ENCODE data around the gene CYBC1.

Gene CYBC1

DNA sequence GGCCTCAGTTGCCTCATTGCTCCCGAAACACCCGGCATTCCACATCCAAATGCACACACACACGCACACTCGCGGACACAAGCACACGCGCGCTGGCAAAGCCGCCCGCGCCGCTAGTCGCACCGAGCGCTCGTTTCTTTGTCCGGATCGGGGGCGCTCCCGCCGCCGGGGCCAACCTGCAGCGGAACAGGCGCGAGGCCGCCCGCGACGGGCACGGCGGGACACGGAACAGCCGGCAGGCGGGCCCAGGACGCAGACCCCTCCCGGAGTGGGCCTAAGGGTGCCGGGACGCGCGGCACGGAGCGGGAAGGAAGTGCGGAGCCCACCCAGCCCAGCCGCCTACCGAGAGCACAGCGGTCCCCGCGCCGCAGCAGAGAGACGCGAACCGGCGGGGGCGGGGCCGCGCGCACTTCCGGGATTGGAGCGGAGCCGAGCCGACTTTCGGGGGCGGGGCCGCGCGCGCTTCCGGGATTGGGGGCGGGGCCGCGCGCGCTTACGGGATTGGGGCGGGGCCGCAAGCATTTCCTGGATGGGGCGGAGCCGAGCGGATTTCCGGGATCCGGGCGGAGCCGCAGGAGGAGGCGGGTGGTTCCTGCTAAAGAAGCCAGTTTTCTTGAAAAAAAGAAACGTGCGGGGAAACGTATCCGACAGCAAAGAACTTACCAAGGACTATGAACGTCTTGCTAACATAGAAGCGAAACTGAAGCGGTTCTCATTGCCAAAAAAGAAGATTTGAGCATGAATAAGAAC lies at the start of gene CYBC1:
Gene CYBC1, minus strand, starts transcription at position 396 of the 750 bp plus-strand sequence. CDS start 1,498 bp downstream, outside the sequence.
- H3K27me3 Mint-ChIP-seq (ENCODE audit: low read depth) = no peaks in the 10 kb centered on the region
- TF ChIP-seq, protein P1, sequence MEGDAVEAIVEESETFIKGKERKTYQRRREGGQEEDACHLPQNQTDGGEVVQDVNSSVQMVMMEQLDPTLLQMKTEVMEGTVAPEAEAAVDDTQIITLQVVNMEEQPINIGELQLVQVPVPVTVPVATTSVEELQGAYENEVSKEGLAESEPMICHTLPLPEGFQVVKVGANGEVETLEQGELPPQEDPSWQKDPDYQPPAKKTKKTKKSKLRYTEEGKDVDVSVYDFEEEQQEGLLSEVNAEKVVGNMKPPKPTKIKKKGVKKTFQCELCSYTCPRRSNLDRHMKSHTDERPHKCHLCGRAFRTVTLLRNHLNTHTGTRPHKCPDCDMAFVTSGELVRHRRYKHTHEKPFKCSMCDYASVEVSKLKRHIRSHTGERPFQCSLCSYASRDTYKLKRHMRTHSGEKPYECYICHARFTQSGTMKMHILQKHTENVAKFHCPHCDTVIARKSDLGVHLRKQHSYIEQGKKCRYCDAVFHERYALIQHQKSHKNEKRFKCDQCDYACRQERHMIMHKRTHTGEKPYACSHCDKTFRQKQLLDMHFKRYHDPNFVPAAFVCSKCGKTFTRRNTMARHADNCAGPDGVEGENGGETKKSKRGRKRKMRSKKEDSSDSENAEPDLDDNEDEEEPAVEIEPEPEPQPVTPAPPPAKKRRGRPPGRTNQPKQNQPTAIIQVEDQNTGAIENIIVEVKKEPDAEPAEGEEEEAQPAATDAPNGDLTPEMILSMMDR (IDR thresholded peaks at IDR 0.05; ENCODE audit: unreplicated experiment in 3 of 3) = no peak
- peaks cover 7% of the 10 kb centered on the region for H3K9me3 Mint-ChIP-seq
- H3K27ac Mint-ChIP-seq = peak within 1 kb of the TSS; percentile 83 to 97 (median 92)
- H3K36me3 Mint-ChIP-seq (ENCODE audit: low read depth) = no peaks in the 10 kb centered on the region
- H3K4me1 Mint-ChIP-seq = peaks cover 18% of the 10 kb centered on the region
- peak within 1 kb of the TSS; percentile 89 to 93 (median 91) for H3K4me3 Mint-ChIP-seq

DNA sequence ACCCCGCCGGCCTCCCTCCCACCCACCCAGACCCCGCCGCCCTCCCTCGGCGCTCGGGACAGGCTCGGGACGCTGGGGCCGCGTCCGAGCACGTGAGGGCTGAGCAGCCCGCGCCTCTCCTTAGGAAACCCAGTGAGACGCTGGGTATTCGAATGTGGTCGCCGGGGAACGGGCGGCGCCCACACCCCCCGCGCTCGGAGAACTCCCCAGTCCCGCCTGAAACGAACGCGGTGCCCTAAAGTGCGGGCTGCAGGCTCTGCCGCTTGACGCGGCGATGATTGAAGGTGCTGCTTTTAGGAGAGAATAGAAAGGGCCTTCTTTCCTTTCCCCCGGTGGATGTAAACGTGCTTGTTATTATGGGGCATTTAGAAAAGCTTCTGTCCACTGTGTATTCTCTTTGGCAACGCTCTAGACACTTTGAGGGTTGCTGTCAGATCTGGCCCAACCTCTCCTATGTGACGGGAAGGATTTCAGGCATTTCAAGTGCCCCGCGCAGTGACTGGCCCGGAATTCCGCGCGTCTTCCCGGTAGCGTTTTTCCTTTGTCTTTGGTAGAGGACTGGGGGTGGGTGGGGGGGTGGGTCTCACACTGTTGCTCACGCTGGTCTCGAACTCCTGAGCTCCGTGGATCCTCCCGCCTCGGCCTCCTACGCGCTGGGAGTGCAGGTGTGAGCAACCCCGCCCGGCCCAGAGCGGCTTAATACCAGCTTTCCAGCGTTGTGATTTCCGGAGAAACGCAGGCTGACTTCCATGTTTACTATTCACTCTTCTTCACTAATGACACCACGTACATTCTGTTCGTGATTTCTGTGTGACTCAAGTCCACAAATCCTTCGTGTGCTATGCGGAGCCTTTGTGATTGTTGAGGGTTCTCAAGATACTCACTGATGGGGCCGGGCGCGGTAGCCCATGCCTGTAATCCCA lies 47.2 kb upstream of the CYBC1 start:
- H3K36me3 Mint-ChIP-seq (ENCODE audit: low read depth) = no peaks in the 10 kb centered on the region
- H3K4me1 Mint-ChIP-seq = peaks cover 12% of the 10 kb centered on the region
- TF ChIP-seq, protein P1 (IDR thresholded peaks at IDR 0.05; ENCODE audit: unreplicated experiment in 3 of 3) = no peak
- H3K9me3 Mint-ChIP-seq = no peaks in the 10 kb centered on the region
- H3K4me3 Mint-ChIP-seq = peak overlapping the region; percentile 89 to 94 (median 94)
- peaks cover 5% of the 10 kb centered on the region for H3K27me3 Mint-ChIP-seq (ENCODE audit: low read depth)
- peak overlapping the region; percentile 92 to 97 (median 96) for H3K27ac Mint-ChIP-seq

DNA sequence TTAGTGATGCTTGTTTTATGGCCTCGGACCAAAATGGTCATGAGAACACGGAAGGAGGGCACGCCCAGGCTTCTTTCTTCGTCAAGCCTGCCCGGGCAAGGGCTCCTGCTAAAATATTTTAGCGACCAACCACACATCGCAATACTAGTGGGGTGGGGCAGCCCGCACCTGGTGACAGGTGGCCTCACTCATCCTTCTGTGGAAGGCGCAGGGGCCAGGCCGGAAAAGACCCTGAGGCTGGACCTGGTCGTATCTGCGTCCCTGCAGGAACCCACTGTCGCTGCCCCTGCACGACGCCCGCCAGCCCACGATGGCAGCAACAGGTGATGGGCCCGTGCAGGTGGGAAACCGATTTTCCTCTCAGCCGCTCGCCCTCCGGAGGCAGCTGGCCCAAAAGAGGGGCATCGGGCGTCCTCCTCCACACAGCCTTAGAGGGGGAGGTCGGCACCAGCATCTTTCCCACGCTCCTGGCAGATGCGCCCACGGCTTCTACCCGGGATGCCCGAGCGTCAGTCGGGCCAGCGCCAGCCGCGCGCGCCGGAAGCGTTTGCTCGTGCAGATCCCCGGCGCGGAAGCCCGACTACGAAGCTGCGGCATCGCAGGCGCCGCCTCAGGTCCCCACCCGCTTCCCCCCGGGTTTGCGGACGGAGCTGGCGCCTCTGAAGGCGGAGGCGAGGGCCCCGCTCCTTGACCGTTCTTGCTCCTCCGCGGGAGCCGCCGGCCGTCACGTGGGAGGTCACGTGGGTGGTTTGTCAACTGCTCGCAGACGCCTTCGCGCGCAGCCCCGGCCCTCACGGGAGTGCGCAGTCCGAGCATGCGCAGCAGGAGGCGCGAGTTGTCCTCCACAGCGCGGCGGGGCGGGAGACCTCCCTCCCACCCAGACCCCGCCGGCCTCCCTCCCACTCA lies 46.2 kb upstream of the CYBC1 start:
- Mint-ChIP-seq H3K9me3 (no peaks in the 10 kb centered on the region), H3K36me3 (ENCODE audit: low read depth) (no peaks in the 10 kb centered on the region), H3K4me1 (peaks cover 12% of the 10 kb centered on the region), H3K27me3 (ENCODE audit: low read depth) (peaks cover 8% of the 10 kb centered on the region), H3K4me3 (peak overlapping the region; percentile 75 to 82 (median 81)), H3K27ac (no peak overlapping the region)
- TF ChIP-seq, protein P1 (IDR thresholded peaks at IDR 0.05; ENCODE audit: unreplicated experiment in 3 of 3) = no peak

DNA sequence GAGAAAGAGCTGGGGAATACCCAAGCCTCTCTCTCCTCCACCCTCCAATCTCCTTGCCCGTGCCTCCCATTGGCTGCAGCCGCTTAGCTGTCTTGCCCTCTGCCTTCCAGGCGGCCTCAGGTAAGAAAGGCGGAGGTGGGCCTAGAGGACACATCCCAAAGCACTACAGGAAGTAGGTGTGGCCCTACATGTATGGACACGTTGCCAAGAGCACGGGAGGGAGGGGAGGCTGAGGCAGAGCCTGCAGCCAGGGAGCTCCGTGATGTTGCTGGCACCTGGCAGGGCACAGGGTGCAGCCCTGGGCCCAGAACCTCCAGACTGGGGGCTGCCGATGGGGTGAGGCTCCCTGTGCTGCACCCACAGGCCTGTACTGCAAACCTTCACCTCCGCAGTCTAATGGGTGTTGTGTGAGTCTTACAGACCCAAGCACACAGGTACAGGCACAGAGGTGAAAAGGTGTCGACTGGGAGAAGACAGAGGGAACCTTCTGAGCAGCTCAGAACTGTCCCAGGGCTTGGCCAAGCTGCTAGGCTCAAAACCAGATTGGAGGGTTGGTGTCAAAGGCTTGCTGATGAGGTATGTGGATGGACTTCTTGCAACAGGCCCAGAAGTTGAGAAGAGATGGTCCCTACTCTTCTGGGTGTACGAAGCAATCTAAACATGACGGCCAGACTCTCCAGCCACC lies 45.4 kb upstream of the CYBC1 start:
- peaks cover 12% of the 10 kb centered on the region for H3K4me1 Mint-ChIP-seq
- H3K36me3 Mint-ChIP-seq (ENCODE audit: low read depth) = no peaks in the 10 kb centered on the region
- H3K27ac Mint-ChIP-seq = no peak overlapping the region
- peaks cover 8% of the 10 kb centered on the region for H3K27me3 Mint-ChIP-seq (ENCODE audit: low read depth)
- TF ChIP-seq, protein P1 (IDR thresholded peaks at IDR 0.05; ENCODE audit: unreplicated experiment in 3 of 3) = no peak
- no peaks in the 10 kb centered on the region for H3K9me3 Mint-ChIP-seq
- peak overlapping the region; percentile 75 to 80 (median 77) for H3K4me3 Mint-ChIP-seq

Measured in nephron (organoid).